ENCODE measurements around the gene ZNF24.

ZNF24 gene

DNA sequence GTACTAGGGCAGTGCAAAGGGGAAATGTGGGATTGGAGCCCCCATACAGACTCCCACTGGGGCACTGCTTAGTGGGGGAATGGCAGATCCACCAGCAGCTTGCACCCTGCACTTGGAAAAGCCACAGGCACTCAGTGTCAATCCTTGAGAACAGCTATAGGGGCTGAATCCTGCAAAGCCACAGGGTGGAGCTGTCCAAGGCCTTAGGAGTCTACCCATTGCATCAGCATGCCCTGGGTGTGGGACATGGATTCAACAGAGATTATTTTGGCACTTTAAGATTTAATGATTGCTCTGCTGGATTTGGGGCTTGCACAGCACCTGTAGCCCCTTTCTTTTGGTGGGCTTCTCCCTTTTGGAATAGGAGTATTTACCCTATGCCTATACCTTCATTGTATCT, 8.6 kb upstream of the ZNF24 start:
- no peak for DNase-seq

GRCh38 chr18:35352283-35352682, 8.1 kb upstream of the ZNF24 start:
- no peak for DNase-seq

DNA sequence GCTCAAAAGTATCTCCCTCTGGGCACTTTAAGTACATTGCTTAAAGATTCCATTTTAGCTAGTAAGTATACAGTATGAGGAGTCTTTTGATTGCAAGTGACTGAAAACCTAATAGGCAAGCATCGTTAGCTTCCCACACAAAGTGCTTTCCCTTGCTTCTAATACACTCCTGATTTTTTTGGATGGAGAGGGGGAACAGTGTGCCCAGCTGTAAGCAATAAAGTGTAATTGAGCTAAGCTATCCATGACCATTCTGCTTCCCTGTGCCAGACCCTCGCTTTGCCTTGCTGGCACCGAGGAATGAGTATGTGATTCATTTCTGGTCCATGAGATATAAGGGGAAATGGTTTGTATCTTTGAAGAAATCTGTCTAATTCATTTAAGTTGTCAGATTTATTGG, 3.8 kb upstream of the ZNF24 start:
- DNase-seq, result no peak

GRCh38 chr18:35345950-35346349, 1.7 kb upstream of the ZNF24 start:
- no peak for DNase-seq

GRCh38 chr18:35345460-35345921, 1.3 kb upstream of the ZNF24 start:
- no peak for DNase-seq

DNA sequence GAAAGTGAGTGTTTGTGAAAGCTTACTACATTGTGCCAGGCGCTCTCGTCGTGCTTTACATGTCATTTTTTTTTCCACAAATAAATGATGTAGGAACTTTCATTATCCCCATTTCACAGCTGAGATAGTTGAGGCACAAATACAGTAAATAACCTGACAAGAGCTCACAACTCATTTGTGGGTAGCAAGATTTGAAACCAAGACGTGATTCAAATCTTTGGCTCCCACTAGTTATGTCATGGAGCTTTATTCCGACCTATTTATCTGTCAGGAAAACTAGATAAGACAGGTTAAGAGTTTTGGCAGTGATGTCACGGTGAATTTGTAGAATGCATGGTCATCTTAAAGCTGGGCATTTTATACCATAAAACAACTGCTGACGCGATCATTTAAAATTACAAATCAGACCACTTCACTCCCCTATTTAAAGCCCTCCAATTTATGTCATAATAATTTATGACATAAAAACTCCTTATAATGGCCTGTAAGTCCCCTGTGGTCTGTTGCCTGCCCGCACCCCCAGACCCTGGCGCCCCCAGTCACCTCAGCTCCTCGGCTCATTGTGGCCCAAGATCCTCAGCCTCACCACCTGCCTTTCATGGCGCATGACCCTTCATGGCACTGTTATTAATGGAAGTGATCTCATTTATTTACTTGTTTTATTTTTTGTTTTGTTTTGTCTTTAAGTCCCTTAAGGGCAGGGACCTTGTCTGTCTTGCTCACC, 678 bp upstream of the ZNF24 start:
- no peak for DNase-seq

DNA sequence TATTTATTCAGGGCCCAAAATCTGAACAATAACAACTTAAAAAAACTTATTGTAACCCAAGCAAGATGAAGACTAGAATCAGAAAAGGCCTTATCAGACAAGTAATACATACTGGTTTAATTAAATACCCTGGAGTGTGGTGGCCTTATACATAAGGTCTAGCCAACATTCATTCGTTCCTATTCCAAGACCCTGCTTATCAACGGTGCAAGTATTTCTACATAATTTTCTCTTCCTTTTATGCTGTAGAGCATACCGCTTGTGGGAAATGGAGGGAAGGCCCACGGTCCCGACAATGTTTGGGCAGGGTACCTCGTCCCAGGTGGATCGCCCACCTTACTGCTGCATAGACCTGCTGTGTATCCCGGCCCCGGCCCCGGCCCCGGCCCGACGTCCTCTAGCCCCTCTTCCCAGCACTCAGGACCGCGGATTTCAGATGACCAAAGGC, 708 bp downstream of the ZNF24 start:
- DNase-seq, result no peak

DNA sequence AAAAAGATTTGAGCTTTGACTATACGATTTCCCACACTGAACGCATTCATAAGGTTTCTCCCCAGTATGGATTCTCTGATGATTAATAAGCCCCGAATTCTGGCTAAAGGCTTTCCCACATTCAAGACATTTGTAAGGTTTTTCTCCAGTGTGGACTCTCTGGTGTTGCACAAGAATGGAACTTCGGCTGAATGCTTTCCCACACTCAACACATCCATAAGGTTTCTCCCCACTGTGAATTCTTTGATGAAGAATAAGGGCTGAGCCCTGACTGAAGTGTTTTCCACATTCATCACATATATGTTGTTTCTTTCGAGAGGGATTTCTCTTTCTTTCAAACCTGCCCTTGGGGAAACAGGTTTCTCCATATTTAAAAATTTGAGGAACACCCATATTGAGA, 6.9 kb downstream of the ZNF24 start:
- no peak for DNase-seq

DNA sequence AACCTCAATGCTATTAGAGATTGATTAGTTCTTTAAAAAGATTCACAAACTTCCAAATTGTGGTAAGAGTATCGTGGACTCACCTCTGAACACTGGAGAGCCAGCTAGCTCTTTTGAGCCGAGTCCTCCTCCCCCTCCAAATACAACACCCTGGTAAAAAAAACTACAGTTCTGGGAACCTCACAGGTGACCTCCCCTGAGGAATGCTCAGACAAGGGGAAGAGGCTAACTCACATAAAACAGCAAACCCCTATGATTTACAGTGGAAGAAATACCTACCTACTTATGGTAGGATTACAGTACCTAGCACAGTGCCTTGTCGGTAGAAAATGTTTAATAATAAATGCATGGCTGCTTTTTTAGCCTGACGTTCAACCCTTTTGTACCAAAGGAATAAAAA, 8.4 kb downstream of the ZNF24 start:
- DNase-seq, result no peak

GRCh38 chr18:35334821-35335220, 9.4 kb downstream of the ZNF24 start:
- DNase-seq, result no peak

DNA sequence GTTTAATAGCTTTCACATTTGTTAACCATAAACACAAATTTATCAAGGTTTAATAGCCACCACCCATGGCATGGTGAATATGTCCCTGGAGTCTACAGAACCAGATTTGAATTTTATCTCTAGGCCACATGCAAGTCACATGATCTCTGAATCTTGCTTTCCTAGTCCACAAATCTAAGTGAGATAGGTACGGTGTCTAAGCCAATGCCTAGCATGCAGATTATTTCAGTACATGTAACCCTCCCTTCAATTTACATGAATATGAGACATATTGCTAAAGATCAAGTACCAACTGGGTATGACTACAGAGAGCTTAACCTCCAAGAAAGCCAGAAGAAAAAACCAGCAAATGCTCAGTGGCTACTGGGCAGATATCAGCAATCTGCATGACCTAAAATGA, 10.0 kb downstream of the ZNF24 start:
- no peak for DNase-seq

DNA sequence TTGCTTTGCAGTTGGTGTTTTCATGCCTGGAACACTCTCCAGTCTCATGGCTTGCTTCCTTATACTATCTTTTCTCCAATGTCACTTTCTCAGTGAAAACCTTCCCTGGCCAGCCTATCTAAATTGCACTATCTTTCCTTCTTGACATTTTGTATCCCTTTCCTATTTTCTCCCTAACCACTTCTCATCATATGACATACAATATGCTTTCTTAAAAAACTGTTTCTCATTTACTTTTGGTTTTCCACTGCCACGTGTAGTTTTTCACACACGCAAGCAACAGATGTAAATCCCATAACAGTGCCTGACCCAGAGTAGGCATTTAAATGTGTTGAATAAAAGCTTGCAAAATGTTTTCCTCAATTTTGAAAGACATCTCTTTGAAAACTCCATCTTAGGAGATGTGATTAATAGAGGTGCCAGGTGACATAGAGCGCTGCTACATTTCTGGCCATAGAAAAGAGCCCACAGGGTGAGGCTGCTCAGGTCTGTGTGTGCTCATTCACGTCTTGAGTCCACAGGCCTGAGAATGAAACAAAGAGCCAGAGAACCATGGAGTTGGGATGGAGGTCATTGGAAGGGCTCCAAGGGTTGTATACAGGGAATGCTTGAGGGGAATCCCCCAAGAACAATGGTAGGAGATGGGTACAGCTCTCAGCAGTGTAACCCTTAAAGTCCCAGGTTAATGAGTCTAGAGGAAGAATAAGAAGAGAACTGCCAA, 12.7 kb downstream of the ZNF24 start:
- DNase-seq, result no peak

DNA sequence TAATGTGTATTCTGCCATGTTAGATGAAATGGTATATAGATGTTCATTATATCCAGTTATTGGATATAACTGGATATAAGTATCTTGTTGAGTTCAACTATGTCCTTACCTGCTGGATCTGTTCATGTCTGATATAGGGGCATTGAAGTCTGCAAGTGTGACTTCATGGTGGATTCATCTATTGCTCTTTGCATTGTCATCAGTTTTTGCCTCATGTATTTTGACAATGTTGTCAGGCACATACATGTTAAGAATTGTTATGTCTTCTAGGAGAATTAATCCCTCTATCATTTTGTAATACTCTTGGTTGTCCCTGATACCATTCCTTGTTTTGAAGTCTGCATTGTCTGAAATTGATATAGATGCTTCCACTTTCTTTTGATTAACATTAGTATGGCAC, 15.4 kb downstream of the ZNF24 start:
- DNase-seq, result no peak

- DNase-seq, result no peak
Observed at GRCh38 chr18:35326695-35327387, 17.4 kb downstream of the ZNF24 start.

DNA sequence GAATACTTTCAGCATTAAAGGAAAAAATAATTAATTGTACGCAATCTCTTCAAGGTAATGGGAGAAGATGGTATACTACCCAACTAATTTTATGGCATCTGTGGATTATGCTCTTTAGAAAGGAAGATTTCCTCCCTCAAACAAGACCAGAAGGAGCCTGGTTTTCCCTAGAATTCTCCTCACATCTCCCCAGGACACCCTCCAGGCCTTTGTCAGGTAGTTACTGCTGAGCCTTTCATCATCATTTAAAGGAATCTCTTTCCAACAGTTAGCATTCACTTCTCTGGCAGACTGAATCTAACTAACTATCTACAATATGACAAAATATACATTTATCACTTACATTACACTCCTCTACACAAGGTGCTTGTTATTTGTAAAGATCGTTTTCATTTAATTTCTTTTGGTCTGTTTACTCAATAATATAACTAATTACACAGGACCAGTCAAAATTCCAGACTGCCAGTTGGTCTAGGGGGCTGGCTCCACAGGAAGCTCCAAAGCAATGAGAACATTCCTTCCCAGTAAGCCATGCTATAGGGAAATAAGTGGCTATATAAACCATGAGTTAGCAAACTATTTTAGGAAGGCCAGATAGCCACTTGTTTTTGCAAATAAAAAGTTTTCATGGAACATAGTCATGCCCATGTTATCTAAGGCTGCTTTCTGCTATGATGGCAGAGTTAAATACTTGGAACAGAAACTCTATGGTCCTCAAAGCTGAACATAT, 19.1 kb downstream of the ZNF24 start:
- no peak for DNase-seq

DNA sequence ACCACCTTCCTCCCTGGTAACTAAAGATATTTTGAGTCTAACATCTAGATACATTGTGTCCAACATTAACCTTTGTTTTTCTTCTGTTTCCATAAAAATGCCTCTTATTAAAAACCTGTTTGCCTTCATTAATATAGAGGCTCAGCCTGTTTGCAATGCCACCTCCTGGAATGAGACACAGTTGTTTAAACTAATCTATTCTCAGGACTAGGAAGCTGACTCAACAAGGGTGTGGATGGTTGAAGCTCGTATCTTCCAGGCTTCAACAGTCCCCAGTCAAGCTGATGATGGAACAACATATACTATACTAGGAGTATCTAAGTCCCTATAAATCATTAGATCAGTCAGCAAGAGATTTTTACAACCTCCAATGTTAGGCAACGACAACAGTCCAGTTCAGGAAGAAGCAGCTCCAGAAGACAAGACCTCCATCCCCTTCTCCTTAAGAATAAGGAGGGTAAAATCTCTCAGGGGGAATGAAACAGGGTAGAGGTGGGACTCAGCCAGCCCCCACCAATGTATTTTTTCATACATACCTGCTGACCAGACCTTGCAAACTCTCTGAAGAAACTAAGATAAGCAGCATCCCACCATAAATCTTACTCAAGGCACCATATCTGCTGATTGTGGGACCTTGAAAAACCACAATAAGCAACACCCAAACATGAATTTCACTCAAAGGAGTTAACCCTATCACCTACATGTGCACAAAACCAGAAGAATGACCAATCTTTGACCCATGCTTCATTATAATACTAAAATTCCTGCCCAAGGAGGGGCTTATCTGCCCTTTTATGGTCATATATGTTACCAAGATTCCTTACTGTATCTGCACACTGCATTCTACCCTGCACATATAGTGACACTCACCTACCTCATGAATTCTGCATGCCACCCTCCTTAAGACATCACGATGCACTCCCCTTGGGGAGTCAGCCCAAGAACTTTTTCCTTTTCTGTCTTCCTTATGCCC, 21.4 kb downstream of the ZNF24 start:
- DNase-seq, result no peak

GRCh38 chr18:35311496-35311895, 32.7 kb downstream of the ZNF24 start:
- no peak for DNase-seq

- DNase-seq, result no peak
Observed at GRCh38 chr18:35306588-35307250, 37.5 kb downstream of the ZNF24 start.

GRCh38 chr18:35303610-35304009, 40.6 kb downstream of the ZNF24 start:
- DNase-seq, result no peak

DNA sequence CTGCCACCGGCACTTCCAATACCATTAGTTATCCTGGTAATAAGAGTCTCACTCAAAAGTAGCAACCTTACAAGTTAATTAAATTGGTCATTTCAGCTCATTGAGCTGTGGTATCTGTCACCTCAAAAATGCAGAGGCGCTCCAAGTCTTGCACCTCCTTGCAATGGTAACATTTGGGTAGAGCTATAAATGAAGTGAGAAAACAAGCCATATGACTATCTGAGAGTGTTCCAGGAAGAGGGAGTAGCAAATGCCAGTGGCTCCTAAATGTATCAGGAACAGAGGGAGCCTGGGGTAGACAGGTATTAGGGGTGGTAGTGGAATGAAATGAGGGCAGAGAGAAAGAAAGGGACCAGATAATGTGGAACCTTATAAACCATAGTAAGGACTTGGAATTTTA, 48.2 kb downstream of the ZNF24 start:
- no peak for DNase-seq

- DNase-seq, result no peak
Observed at GRCh38 chr18:35291166-35291565, 53.1 kb downstream of the ZNF24 start.
